ENCODE results near the gene POLD2. TPM values are rescaled to one million over a fixed set of nuclear protein-coding genes. Genes with fewer than 3 reads are reported as not detected.

The POLD2 gene
- total and polyA plus RNA-seq, 2 donors (not counting 1 experiment from before 2014, with no cell fraction given) = 69.8 to 76.5 TPM

DNA sequence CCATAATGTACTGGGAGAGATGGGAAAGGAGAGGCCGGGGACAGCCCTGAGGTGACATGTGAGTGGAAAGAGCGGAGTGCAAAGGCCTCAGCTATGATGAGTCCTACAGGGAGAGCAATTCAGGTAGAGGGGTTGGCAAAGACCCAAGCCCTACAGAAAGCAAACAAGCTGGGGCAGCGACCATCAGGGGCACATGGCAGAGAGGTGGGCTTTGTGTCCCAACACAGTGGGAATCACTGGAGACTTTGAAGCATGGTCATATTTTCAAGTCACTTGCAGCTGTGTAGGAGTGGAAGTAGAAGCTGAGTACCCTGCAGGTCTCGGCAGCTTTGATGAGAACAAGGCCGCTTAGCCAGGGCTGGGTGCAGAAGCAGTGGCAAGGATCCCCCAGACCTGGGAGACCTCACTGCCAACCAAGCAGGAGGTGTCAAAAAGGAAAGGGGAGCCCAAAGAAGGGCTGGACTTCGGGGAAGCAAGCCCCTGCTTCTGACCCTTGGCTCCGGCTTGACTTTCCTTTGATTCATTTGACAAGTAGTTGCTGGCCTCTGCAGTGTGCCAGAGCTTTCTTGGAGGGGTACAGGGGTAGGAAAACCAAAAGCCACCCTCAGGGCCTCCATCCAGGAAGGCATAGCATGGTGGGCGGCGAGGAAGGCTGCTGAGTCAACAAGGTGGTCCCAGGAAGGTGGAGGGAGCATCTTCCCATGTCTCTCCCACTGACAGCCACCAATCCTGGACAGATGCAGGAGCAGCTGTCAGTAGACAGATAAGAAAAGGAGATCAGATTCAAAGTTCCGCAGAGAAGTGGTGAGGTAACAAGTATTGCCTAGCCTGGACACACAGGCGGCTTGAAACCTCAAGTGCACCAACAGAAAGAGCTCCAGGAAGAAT, 56.0 kb downstream of the POLD2 start:
- H2AFZ ChIP-seq (ENCODE audit: low read length) = no peak overlapping the region
- no peak for TF ChIP-seq EZH2 (IDR thresholded peaks at IDR 0.05; ENCODE audit: low read length, missing control alignments)
- TF ChIP-seq, protein P1, sequence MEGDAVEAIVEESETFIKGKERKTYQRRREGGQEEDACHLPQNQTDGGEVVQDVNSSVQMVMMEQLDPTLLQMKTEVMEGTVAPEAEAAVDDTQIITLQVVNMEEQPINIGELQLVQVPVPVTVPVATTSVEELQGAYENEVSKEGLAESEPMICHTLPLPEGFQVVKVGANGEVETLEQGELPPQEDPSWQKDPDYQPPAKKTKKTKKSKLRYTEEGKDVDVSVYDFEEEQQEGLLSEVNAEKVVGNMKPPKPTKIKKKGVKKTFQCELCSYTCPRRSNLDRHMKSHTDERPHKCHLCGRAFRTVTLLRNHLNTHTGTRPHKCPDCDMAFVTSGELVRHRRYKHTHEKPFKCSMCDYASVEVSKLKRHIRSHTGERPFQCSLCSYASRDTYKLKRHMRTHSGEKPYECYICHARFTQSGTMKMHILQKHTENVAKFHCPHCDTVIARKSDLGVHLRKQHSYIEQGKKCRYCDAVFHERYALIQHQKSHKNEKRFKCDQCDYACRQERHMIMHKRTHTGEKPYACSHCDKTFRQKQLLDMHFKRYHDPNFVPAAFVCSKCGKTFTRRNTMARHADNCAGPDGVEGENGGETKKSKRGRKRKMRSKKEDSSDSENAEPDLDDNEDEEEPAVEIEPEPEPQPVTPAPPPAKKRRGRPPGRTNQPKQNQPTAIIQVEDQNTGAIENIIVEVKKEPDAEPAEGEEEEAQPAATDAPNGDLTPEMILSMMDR (conservative IDR thresholded peaks at IDR 0.05 in 1 of 2, IDR thresholded peaks at IDR 0.05 in 1 of 2; ENCODE audit: low read depth in 1 of 2, low read length in 2 of 2) = no peak
- H3K27me3 ChIP-seq (ENCODE audit: control insufficient read depth, insufficient read depth, low read length) = peaks cover 5% of the 10 kb centered on the region
- no peak overlapping the region for H3K4me3 ChIP-seq (replicated peaks in 1 of 4; ENCODE audit: control extremely low read depth in 1 of 4, insufficient read depth in 1 of 4, low read depth in 3 of 4, low read length in 4 of 4)
- no peaks in the 10 kb centered on the region for H4K20me1 ChIP-seq (ENCODE audit: control insufficient read depth, extremely low read depth, insufficient read depth, low read length)
- H3K27ac ChIP-seq (ENCODE audit: insufficient read depth, low read length) = no peak overlapping the region
- H3K9ac ChIP-seq (ENCODE audit: insufficient read depth, low read length) = no peak overlapping the region
- H3K4me2 ChIP-seq (ENCODE audit: extremely low read depth, insufficient read depth, low read length) = no peak overlapping the region
- H3K9me3 ChIP-seq (ENCODE audit: control insufficient read depth, insufficient read depth, low read depth, low read length) = no peaks in the 10 kb centered on the region
- no peak for DNase-seq (ENCODE audit: low read depth in 2 of 2)
- peaks cover 2% of the 10 kb centered on the region for H3K36me3 ChIP-seq (ENCODE audit: control insufficient read depth, insufficient read depth, low read length)
- H3K4me1 ChIP-seq (ENCODE audit: control insufficient read depth, extremely low read depth, insufficient read depth, low read length) = peaks cover 2% of the 10 kb centered on the region
- no peaks in the 10 kb centered on the region for H3K79me2 ChIP-seq (ENCODE audit: control insufficient read depth, insufficient read depth, low read length)

DNA sequence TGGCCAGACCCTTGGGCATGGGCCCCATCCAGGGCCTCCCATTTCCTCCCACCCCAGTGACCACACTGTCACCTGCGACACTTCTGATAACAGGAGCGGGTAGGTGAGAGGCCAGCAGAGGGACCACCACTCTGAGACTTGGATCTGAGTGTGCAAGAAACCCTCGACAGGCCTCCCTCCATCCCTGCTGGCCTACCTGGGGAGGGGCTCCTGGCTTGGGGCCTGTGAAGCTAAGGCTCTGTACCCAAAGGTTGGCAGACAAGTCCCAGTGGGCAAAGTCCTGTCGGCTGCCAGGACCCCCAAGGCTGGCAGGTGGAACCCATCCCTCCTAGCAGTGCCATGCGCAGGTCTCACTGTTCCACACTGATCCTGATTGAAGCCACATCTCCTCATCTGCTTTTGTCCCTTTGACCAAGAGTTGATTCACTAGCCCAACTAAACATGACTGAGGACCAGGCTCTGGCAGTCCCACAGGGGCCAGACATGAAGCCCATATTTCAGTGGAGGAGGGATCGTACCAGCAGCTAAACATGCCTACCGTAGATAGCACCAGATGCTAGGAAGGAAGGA, 56.8 kb downstream of the POLD2 start:
- H2AFZ ChIP-seq (ENCODE audit: low read length) = no peak overlapping the region
- no peak overlapping the region for H3K4me2 ChIP-seq (ENCODE audit: extremely low read depth, insufficient read depth, low read length)
- H3K4me1 ChIP-seq (ENCODE audit: control insufficient read depth, extremely low read depth, insufficient read depth, low read length) = no peaks in the 10 kb centered on the region
- no peaks in the 10 kb centered on the region for H3K79me2 ChIP-seq (ENCODE audit: control insufficient read depth, insufficient read depth, low read length)
- no peak overlapping the region for H3K9ac ChIP-seq (ENCODE audit: insufficient read depth, low read length)
- no peak for TF ChIP-seq EZH2 (IDR thresholded peaks at IDR 0.05; ENCODE audit: low read length, missing control alignments)
- TF ChIP-seq, protein P1 (conservative IDR thresholded peaks at IDR 0.05 in 1 of 2, IDR thresholded peaks at IDR 0.05 in 1 of 2; ENCODE audit: low read depth in 1 of 2, low read length in 2 of 2) = no peak
- no peaks in the 10 kb centered on the region for H3K9me3 ChIP-seq (ENCODE audit: control insufficient read depth, insufficient read depth, low read depth, low read length)
- H3K4me3 ChIP-seq (replicated peaks in 1 of 4; ENCODE audit: control extremely low read depth in 1 of 4, insufficient read depth in 1 of 4, low read depth in 3 of 4, low read length in 4 of 4) = no peak overlapping the region
- H3K27me3 ChIP-seq (ENCODE audit: control insufficient read depth, insufficient read depth, low read length) = peaks cover 5% of the 10 kb centered on the region
- H3K27ac ChIP-seq (ENCODE audit: insufficient read depth, low read length) = no peak overlapping the region
- no peak for DNase-seq (ENCODE audit: low read depth in 2 of 2)
- H3K36me3 ChIP-seq (ENCODE audit: control insufficient read depth, insufficient read depth, low read length) = peaks cover 3% of the 10 kb centered on the region
- H4K20me1 ChIP-seq (ENCODE audit: control insufficient read depth, extremely low read depth, insufficient read depth, low read length) = no peaks in the 10 kb centered on the region

DNA sequence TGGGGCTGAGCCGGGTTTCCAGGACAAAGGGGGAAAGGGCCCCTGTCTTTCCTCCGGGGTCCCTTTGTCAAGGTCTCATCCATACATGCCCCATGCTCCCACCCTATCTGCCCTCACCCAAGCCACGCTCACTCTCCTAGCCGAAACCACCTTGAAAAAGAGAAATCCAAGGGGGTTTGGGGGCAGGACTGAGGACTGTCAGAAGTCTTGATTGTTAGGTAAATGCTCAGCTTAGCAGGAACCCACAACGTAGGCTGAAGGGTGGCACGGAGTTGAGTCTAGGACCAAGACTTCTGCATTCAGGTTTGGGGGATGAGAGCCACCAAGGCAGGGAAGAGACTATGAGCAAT, 57.3 kb downstream of the POLD2 start:
- Histone ChIP-seq H2AFZ (ENCODE audit: low read length) (no peak overlapping the region), H3K9me3 (ENCODE audit: control insufficient read depth, insufficient read depth, low read depth, low read length) (no peaks in the 10 kb centered on the region), H3K27me3 (ENCODE audit: control insufficient read depth, insufficient read depth, low read length) (peaks cover 5% of the 10 kb centered on the region), H3K4me3 (replicated peaks in 1 of 4; ENCODE audit: control extremely low read depth in 1 of 4, insufficient read depth in 1 of 4, low read depth in 3 of 4, low read length in 4 of 4) (no peak overlapping the region), H3K79me2 (ENCODE audit: control insufficient read depth, insufficient read depth, low read length) (no peaks in the 10 kb centered on the region), H3K36me3 (ENCODE audit: control insufficient read depth, insufficient read depth, low read length) (peaks cover 3% of the 10 kb centered on the region), H3K27ac (ENCODE audit: insufficient read depth, low read length) (no peak overlapping the region), H4K20me1 (ENCODE audit: control insufficient read depth, extremely low read depth, insufficient read depth, low read length) (no peaks in the 10 kb centered on the region), H3K4me1 (ENCODE audit: control insufficient read depth, extremely low read depth, insufficient read depth, low read length) (no peaks in the 10 kb centered on the region), H3K4me2 (ENCODE audit: extremely low read depth, insufficient read depth, low read length) (no peak overlapping the region), H3K9ac (ENCODE audit: insufficient read depth, low read length) (no peak overlapping the region)
- no peak for DNase-seq (ENCODE audit: low read depth in 2 of 2)
- TF ChIP-seq EZH2 (IDR thresholded peaks at IDR 0.05; ENCODE audit: low read length, missing control alignments) = no peak
- TF ChIP-seq, protein P1 (conservative IDR thresholded peaks at IDR 0.05 in 1 of 2, IDR thresholded peaks at IDR 0.05 in 1 of 2; ENCODE audit: low read depth in 1 of 2, low read length in 2 of 2) = no peak
